GM12872 (cell line): ENCODE measurements around the gene CAMSAP3.

ENCODE experiments used
- TF ChIP-seq, protein P1 (sequence below): IDR thresholded peaks from 3 replicates; pipeline ENCODE4 v1.5.1; 2011; ENCODE audit warnings: low read depth, mild to moderate bottlenecking, low read length, moderate library complexity; ENCODE audit not compliant: insufficient read depth

CAMSAP3 gene

DNA sequence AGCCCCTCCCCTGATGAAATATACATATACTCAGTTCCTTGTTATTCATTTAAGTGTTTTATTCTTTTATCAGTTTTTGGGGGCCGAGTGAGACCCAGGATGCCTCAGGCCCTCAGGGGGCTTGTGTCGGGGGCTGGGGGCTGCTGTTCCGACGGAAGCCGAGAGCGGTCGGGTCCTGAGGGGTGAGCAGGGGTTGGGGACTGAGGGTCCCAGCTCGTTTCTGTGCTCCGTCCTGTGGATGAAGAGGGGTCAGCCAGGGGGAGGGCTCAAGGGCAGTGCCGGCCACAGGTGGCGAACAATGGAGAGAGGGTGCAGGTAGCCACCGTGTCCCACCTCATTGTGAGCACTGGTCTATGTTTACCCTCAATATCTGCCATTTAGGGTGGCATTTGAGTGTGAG, 35.9 kb downstream of the CAMSAP3 start:
- TF ChIP-seq, protein P1, sequence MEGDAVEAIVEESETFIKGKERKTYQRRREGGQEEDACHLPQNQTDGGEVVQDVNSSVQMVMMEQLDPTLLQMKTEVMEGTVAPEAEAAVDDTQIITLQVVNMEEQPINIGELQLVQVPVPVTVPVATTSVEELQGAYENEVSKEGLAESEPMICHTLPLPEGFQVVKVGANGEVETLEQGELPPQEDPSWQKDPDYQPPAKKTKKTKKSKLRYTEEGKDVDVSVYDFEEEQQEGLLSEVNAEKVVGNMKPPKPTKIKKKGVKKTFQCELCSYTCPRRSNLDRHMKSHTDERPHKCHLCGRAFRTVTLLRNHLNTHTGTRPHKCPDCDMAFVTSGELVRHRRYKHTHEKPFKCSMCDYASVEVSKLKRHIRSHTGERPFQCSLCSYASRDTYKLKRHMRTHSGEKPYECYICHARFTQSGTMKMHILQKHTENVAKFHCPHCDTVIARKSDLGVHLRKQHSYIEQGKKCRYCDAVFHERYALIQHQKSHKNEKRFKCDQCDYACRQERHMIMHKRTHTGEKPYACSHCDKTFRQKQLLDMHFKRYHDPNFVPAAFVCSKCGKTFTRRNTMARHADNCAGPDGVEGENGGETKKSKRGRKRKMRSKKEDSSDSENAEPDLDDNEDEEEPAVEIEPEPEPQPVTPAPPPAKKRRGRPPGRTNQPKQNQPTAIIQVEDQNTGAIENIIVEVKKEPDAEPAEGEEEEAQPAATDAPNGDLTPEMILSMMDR, result no peak

DNA sequence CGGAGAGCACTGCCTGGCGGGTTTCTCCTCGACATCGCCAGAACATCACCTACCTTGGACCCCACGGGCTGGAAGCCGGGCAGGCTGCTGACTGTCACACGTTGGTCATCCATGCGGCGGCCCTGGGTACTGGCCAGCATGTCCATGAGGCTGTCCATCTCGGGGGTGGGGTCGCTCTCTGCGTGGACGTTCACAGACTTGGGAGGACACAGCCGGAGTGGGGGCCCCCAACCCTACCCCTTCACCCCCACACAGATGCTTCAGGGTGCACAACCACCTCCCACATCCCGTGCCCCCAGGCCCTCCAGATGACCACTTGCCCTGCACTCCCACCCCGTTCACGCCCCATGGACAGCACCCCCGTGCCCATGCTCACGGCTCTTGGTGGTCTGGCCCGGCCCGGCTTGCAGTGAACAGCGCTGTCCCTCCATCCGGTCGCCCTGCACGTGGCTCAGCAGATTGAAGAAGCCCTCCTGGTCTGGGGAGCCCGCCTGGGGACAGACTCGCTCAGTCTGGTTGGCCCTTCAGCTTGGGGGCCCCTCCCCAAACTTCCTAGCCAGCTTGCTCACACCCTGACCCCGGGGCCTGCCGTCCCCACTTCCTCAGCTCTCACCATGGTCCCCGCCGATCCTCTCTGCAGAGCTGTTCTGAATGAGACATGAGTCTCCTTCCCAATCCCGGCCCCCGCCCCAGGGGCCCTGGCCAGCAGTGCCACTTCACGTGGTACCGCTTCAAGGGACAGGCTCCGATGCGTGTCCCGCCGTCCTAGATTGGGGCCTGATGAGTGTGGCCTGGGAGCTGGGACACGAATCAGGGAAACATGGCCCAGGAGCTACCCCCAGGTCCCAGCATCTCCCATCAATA, 36.9 kb downstream of the CAMSAP3 start:
- TF ChIP-seq, protein P1, result no peak

DNA sequence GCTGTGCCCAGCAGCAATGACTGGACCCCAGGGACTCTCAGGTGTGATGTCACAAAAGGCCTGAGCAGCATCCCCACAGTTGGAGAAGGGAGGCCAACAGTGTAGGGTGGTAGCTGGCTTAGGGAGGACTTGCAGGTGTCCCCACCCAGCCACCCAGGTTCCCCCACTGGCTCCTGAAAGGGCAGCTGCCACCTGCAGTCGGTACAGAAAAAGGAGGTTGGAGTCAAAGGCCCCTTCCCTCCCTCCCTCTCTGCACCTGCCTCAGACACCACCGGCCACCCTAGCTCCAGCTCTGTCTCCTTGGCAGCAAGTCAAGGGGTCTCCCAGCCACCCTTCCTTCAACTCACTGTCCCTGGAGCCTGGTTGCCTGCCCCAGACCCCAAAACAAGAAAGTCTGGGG, 38.0 kb downstream of the CAMSAP3 start, which contains the start of gene PCP2:
TSS of gene PCP2 (minus strand) at position 22 of the 400 bp plus-strand sequence. CDS start 262 bp downstream, outside the sequence.
- TF ChIP-seq, protein P1, result no peak

DNA sequence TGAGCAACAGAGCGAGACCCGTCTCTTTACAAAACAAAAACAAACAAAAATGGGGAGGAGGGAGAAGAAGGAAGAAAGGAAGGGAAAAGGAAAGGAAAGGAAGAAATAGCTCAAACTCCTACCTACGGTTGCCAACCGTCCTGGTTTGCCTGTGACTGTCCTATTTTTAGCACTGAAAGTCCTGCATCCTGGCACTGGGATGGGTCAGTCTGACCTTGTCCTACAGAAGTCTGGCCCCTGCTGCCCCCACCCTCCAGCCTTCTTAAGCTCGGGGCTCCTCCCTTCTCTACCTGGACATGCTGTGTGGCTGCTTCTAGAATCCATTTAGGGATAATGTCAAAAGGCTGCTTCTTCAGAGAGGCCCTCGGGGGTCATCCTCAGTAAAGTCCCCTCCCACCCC, 40.0 kb downstream of the CAMSAP3 start:
- TF ChIP-seq, protein P1, result no peak

DNA sequence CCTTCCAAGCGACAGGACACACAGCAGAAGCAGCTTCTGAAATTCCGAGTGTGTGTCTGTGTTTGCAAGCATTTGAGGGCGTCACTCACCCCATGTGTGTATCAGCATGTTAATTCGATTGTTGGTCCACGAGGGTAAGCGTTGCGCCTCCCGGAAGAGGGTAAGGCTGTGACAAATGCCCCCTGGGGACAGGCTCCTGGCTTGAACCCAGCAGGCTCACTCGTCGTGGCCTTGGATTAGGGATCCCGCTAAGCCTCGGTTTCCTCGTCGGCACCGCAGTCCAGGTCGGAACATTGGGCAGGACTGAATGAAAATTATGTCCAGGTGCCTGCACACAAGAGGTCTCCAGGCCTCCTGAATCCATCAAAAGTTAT, 40.6 kb downstream of the CAMSAP3 start:
- TF ChIP-seq, protein P1, result no peak

DNA sequence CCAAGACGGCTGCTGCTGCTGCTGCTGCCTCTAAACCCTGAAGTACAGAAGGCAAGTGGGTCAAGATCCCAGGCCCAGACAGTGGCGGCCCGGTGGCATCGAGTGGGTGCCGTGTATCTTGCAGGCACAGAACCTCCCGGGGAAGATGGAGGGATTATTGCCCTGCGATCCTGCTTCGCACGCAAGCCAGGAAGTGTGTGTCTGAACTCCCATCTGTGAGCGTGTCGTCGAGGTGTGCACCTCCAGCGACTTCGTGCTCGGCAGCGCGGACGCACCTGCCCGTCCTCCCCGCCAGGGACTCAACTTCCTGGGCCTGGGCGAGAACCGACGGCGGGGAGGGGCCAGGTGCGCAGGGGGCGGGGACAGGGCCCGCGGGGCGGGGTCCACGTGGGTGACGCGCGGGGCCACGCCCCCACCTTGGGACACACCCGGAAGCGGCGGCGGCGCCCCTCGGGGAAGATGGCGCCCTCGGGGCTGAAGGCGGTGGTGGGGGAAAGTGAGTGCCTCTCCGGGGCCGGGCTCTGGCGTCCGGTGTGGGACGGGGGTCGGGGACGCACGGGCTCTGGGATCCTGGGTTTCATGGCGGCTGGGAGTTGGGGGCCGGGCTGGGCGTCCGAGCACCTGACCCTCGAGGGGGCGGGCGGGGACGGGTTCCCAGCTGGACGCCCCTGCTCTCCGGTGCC, 41.2 kb downstream of the CAMSAP3 start, which contains the start of gene STXBP2:
TSS of gene STXBP2 (plus strand) at position 420 of the 683 bp plus-strand sequence. CDS start at position 460, 40 bp downstream.
- TF ChIP-seq, protein P1, result no peak
